ENCODE measurements around the gene TPM1.
"Not testable (repeated sequence)": the region's sequence is repeated elsewhere in the genome, so short reads cannot be mapped to it uniquely, and the experiment has no call there.

TPM1 gene

DNA sequence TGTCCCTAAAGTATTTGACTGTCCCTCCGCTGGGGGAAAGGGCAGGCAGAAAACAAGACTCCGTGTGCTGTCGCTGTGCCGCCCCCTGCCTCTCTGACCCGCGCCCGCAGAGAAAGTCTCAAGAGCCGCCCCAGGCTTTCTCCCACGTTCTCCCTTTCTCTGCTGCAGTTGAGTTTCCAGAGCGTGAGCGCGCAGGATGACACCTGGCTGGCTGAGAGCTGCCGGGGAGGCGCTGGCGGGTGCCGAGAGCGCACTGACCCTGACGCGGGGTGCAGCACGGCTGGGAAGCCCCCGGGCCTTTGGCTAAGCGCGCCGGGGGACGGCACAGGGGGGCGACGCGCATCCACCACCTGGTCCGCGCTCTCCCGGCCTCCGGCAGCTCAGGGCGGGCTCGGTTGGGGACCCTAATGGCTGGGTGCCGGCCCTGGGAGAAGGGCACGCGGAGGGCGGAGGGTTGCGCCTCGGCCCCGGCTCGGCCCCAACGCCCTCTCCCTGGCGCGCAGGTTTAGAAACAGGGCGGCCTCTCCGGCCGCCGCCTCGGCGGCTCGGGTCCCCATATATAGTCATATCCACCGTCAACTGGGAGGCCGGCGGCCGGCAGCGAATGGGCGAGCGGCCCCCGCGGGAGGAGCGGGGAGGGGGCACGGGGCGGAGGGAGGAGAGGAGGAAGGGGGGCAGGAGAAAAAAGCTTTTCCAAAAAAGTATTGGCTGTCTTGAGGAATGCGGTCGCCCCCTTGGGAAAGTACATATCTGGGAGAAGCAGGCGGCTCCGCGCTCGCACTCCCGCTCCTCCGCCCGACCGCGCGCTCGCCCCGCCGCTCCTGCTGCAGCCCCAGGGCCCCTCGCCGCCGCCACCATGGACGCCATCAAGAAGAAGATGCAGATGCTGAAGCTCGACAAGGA is at the start of gene TPM1:
TSS of gene TPM1 (plus strand) at position 774 of the 903 bp plus-strand sequence. CDS start at position 857, 83 bp downstream.
- no peak for DNase-seq

DNA sequence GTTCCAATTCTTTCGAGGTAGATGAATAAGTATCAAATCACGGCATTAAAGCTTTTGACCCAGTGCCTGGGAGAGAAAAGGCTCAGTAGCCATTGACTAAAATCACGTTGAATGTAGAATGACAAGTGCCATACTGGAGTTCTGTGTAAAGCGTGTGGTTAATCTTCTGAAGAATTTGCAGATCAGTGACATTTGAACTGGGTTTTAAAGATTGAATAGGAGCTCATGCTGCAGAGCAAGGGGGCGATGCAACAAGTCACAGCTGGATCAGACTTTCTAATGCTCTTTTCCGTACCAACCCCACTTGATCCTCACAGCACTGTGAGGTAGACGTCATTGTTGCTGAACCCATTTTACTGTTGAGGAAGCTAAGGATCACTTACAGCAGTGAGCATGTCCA is 49.5 kb upstream of the TPM1 start:
- no peak for DNase-seq

DNA sequence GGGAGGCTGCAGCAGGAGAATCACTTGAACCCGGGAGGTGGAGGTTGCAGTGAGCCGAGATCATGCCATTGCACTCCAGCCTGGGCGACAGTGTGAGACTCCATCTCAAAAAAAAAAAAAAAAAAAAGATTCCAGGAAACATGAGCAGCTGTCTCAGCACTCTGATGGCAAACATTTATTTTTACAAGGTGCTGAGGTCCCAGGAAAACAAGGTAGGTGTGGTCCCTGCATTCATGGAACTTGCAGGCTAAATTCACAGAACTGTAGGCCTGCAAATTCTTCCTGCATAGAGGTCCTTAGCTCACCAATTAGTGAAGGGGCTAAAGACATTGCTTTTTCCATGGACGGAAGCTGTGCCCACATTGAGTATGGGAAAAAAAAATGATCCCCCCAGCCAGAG is 48.9 kb upstream of the TPM1 start:
- DNase-seq, result not testable (repeated sequence)

GRCh38 chr15:62994439-62994838 is 48.1 kb upstream of the TPM1 start:
- no peak for DNase-seq

DNA sequence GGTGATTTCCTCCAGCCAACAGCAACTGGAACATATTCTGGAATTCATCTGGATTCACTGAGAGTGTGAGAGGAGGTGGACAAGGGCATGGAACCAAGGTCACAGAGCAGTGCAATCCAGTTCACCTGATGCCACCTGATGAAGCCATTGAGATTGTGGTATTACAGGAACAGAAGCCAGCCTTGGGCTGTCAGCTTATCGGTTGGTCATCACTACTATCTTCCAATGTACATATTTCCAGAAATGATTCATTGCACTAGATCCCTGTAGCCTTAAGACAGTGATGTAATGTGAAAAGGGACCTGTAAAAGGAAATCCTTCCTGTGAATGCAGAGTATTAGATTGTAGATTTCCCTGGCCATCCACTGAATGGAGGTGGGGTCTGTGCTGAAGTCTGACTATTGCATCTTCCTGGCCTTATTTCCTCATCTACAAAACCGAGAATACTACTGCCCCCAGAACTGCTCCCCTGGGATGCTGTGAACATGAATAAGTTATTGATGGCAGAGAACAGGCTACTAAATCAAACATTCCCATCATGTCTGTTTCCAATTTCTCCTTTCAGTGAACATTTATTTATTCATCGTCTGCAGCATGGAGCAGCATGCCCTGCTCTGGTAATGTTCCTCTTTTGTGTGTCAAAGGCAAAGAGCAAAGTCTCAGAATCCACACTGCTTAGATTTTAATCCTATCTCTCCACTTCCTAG is 47.4 kb upstream of the TPM1 start:
- DNase-seq, result no peak

DNA sequence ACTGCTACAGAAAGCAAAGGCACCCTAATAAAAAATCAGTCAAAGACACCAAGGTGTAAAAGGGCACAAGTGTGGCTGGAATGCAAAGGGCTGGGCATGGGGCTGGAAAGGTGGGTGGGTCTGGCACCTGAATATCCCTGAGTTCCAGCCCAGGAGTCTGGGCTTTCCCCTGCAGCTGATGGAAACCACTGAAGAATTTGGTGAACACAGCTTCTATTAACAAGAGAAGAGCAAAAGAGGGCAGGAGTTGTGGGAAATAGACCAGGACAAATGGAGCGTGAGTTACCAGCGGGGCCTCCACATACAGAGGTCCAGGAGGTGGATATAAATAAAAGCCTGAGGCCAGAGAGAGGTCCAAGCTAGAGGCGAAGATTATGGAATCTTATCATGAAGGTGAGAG is 45.1 kb upstream of the TPM1 start:
- DNase-seq, result no peak

DNA sequence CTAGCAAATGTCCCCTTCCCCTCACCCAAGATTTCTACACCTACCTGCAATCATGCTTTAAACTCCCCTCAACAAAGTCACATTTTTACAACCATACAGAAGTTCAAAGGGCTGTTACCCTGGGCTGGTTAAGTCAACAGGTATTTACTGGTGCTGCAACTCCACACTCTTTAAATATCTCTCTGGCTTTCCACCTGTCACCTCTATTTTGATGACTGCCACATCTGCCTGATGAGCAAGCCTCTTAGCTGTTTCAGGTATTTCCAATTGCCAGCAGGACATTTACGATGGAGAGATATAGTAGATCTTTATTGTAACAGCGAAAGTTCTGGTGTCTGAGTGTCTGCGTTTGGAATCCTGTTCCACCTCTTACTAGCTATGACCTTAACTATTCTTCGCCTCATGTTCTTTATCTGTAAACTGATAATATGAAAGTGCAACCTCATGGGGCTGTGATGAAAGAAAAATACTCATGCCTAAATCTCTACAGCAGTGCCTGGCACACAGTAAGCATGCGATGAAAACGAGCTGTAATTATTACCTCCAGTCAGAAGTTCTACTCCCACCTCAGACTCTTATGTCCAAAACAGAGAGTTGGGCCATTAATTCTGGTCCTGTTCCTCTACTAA is 44.2 kb upstream of the TPM1 start:
- no peak for DNase-seq

GRCh38 chr15:62999178-62999577 is 43.4 kb upstream of the TPM1 start:
- no peak for DNase-seq

DNA sequence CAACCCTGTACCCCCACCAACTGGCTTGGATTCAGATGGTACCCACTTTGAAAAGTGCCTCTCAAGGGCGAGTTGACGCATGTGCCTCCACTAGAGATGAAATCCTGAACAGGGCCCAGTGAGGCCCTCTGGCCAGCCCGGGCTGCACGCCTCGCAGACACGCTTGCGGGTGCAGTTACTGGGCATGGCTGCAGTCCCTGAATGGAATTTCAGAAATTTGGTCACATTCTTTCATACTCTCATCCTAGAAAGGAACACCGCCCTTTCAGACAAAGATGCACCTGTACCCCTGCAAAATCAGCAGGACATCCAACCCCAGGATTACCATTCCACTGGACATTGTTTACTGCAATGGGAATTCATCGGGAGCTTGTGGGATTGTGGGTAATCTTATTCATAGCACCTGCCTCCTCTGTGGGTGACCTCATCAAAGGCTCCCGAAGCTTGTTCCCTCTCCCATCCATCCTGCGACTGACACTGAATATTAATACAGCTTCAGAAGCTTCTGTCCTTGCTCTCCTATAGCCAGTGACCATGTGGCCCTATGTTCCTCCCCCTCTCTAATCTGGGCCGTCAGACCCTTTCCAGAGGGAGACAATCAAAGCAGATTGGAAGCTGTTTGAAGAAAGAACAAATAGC is 42.5 kb upstream of the TPM1 start:
- no peak for DNase-seq

DNA sequence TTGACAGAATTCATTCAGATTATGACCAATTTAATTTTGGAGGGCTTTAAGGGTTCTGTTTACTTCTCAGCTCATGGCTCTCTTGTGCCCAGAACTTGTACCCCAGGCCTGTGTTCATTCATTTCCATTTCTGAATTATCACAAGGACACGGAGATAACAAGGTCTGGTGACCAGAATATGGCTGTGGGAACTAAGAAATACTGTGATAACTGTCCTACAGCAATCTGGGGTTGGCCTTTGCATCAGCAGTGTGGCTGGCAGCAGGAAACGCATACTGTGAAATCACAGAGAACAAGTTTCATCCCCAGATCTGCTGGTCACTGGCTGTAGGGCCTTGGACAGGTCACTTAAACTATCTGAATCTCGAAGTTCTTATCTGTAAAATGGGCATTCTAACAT is 41.8 kb upstream of the TPM1 start:
- no peak for DNase-seq

DNA sequence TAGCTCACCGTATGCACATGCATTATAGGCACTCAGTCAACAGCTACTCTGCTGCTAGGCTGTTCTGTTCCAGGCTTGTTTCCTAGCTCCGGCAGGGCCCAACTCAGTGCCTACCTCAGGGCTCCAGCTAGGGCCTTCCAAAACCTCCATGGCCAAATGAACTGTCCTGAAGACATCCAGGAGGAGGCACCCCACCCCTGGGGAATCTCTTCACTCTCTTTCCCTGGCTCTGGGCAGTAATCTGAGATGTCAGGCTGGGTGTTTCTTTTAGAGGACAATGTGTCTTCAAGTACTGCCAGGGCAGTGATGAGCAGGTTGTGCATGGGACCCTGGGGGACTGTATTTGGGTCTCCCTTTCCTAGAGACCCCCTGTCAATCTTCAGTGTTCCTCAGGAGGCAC is 38.3 kb upstream of the TPM1 start:
- DNase-seq, result no peak

DNA sequence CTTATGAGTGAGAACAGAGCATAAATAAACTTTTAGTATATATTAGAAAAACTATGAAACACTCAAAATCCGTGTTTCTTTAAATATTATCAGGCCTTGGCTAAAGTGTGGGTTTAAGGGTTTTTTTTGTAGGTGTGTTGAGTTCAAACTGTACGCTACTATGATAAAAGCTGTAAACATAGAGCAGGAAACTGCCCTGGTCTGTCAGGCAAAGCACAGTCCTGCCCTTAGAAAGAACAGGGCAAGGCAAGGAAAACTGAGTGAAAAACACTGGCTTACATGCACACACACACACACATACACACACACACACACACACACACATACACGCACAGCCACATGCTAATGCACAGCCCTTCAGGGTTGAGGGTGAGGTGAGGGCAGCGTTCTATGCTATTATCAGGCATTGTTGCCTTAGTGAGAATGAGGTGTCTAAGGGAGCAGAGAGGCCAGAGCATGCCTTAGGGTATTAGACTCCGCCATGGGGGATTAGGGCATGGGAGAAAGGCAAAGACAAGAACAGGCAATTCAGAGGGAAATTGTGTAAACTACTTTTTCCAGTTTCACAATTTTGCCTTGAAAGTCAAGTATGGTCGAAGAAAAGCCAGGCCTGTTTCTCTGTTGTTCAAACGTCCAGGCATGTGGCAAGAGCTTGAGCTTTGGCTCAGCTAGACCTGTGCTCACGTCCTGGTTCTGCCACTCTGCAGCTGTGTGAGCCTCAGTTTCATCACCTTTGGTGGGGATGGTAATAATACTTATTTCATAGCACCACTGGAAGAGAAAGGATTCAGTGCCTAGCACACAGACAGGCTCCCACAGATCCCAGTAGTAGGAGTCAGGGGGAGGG is 36.3 kb upstream of the TPM1 start:
- no peak for DNase-seq

GRCh38 chr15:63008333-63009049 is 34.1 kb upstream of the TPM1 start:
- no peak for DNase-seq

- no peak for DNase-seq
Observed at GRCh38 chr15:63010386-63010785, 32.2 kb upstream of the TPM1 start.

- DNase-seq, result no peak
Observed at GRCh38 chr15:63010920-63011693, 31.4 kb upstream of the TPM1 start.

DNA sequence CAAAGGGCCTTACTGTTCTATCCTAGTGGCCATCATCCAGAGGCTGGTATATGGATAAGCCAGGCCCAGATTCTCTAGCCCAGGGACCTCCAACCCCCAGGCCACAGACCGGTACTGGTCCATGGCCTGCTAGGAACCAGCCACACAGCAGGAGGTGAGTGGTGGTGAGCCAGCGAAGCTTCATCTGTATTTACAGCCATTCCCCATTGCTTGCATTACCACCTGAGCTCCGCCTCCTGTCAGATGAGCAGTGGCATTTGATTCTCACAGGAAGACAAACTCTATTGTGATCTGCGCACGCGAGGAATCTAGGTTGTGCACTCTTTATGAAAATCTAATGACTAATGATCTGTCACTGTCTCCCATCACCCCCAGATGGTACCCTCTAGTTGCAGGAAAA is 30.1 kb upstream of the TPM1 start:
- DNase-seq, result no peak

DNA sequence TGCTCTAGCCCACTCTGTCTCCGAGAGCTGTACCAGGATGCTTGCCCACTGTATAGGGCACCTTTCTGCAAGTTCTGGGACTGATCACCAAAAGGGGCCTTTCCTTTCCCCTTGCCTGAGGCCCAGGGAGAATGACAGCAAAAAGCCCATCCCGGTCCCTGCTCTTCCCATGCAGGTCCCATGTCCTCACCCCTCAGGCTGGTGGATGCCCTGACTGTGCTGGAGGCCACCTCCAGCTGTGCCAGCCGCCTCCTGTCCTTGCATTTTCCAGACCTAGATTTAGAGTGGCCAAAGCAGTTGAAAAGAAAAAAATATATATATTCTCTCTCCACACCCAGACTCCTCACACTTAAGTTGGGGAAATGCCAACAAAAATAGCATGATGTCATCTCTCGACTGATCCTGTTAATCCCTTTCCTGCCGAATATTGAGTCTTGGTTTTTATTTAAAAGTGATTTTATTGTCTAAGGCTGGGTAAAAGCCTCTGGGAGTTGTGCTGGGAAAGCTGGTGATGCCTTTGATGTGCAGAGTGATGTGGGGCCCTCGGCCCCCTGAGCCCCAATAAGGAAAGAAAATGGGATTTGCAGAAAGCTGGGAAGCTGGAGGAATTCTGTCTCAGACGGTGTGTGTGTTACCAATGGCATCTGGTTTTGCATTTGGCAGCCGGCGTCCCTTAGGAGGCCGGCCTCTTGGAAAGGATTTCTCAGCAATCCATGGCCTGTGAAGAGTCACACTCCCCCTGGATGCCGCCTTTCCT is 29.3 kb upstream of the TPM1 start:
- DNase-seq, result no peak

DNA sequence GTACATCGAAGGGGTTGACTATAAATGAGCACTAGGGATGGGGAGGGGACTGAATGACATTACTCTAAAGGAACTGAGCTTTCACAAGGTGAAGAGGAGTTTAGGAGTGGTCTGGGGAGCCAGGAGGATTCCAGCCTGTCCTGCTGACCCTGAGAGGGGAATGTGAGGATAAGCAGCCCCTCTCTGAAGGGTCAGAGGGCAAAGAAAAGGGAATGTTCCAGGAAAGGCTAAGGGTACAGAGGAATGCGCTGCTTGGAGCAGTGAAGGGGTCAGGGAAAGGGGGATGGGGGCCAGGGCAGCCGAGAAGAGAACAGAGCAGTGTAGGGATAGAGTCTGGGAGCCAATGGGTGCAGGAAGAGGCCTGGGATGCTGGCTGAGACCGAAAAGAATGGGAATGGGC is 28.0 kb upstream of the TPM1 start:
- DNase-seq, result no peak

- no peak for DNase-seq
Observed at GRCh38 chr15:63015618-63016017, 26.9 kb upstream of the TPM1 start.

DNA sequence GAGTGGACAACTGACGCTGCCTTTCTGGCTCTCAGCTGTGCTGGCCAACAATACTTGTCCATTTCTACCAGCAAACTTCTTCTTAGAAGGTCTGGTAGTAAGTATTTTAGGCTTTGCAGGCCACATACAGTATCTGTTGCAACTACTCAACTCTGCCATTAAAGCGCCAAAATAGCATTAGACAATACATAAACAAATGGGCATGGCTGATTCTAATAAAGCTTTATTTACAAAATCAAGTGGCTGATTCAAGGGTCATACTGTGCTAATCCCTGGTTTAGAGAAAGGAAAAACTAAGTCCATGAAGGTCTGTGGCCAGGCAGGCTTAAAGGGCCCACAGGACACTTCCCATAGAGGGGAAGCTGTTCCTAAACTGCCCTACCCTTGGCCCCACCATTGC is 26.3 kb upstream of the TPM1 start:
- no peak for DNase-seq
